Left ventricle myocardium inferior (tissue), 1 donor: ENCODE results near the gene BCORL1. TPM values are rescaled to one million over a fixed set of nuclear protein-coding genes. Genes with fewer than 3 reads are reported as not detected.
A peak's percentile ranks its signal among the peaks of the same experiment; 100 is the strongest.

ENCODE experiments used
- DNase-seq: peaks from one replicate; pipeline ENCODE4 v3.0.0-alpha.2; 2020
- H3K27ac ChIP-seq: fragments of 200-600 bp; replicated peaks from 2 replicates; pipeline ENCODE4 v1.8.0; 2021
- H3K27me3 ChIP-seq: fragments of 200-600 bp; 2 replicates; pipeline ENCODE4 v1.8.0; 2021; ENCODE audit warnings: low read depth
- H3K36me3 ChIP-seq: fragments of 200-600 bp; 2 replicates; pipeline ENCODE4 v1.8.0; 2021
- H3K4me1 ChIP-seq: fragments of 200-600 bp; 2 replicates; pipeline ENCODE4 v1.8.0; 2021
- H3K4me3 ChIP-seq: fragments of 200-600 bp; 2 replicates; pipeline ENCODE4 v1.8.0; 2021; ENCODE audit warnings: mild to moderate bottlenecking, moderate library complexity
- H3K9me3 ChIP-seq: fragments of 200-600 bp; replicated peaks from 2 replicates; pipeline ENCODE4 v1.8.0; 2021
- CTCF ChIP-seq: fragments of 200-600 bp; IDR thresholded peaks from 2 replicates; pipeline ENCODE4 v1.8.0; 2021; ENCODE audit warnings: antibody characterized with exemption, mild to moderate bottlenecking, borderline replicate concordance
- intact Hi-C: fragments of 100-400 bp; cut with micrococcal nuclease; formaldehyde crosslinking; loops from one replicate; pipeline ENCODE4 v1.11.0; 2022
- total RNA-seq: library from RNA; stranded (reverse); fragmentation: NEBNext Ultra II Directional; extraction: Animal tissue kit (Norgen Biotek cat#: 25700); gene quantifications from one replicate; pipeline ENCODE4 v1.2.1, GENCODE V29; 2021
- donor health status: DM: no; HTN: yes; CAD: no; lungs with severe emphysema.

Gene BCORL1
- total RNA-seq, 1 donor from 2014 or later: 8.2 TPM

GRCh38 chrX:130014356-130014755 lies 31.9 kb downstream of the BCORL1 start:
- Histone ChIP-seq H3K4me1 (peaks cover 13% of the 10 kb centered on the region), H3K9me3 (no peaks in the 10 kb centered on the region), H3K36me3 (peaks cover 6% of the 10 kb centered on the region), H3K4me3 (no peak overlapping the region), H3K27ac (no peak overlapping the region), H3K27me3 (no peaks in the 10 kb centered on the region)
- intact Hi-C loops: no loop called here
- no peak for DNase-seq
- no peak for TF ChIP-seq CTCF

DNA sequence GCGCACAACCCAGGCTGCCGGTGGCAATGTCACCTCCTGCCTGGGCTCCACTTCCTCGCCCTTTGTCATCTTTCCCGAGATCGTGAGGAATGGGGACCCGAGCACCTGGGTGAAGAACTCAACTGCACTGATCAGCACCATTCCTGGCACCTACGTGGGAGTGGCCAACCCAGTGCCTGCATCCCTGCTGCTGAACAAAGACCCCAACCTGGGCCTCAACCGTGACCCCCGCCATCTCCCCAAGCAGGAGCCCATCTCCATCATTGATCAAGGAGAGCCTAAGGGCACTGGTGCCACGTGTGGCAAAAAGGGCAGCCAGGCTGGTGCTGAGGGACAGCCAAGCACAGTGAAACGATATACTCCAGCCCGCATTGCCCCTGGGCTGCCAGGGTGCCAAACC lies 32.3 kb downstream of the BCORL1 start:
- intact Hi-C loops: no loop called here

DNA sequence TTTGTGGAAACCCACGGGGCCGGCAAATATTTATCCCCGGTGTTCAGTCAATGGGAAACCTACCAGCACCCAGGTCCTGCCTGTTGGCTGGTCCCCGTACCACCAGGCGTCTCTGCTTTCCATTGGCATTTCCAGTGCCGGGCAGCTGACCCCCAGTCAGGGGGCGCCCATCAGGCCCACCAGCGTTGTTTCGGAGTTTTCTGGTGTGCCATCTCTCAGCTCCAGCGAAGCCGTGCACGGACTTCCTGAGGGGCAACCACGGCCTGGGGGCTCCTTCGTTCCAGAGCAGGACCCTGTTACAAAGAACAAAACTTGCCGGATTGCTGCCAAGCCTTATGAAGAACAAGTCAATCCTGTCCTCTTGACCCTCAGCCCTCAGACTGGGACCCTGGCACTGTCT lies 32.7 kb downstream of the BCORL1 start:
- no peaks in the 10 kb centered on the region for H3K9me3 ChIP-seq
- no peak for DNase-seq
- peaks cover 6% of the 10 kb centered on the region for H3K36me3 ChIP-seq
- H3K4me1 ChIP-seq: peaks cover 21% of the 10 kb centered on the region
- no peak overlapping the region for H3K4me3 ChIP-seq
- TF ChIP-seq CTCF: no peak
- no peak overlapping the region for H3K27ac ChIP-seq
- intact Hi-C loops: no loop called here
- no peaks in the 10 kb centered on the region for H3K27me3 ChIP-seq

More for the DNA sequence above, 32.3 kb downstream of the BCORL1 start:
- Histone ChIP-seq H3K36me3 (peaks cover 6% of the 10 kb centered on the region), H3K4me1 (peaks cover 17% of the 10 kb centered on the region), H3K9me3 (no peaks in the 10 kb centered on the region), H3K27ac (no peak overlapping the region), H3K27me3 (no peaks in the 10 kb centered on the region), H3K4me3 (no peak overlapping the region)
- TF ChIP-seq CTCF: no peak
- DNase-seq: no peak

DNA sequence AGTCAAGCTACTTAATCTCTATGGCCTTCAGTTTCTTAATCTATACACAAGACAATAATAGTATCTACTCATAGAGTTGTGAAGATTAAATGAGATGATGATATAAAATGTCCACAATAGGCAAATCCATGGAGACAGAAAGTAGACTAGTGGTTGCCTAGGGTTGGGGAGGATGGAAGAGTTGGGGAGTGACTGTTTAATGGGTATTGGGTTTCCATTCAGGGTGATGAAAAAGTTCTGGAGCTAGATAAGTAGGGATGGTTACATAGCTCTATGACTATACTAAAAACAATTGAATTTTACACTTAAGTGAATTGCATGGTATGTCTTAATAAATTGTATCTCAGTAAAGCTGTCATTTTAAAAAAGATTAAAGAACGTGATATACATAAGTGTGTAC lies 35.7 kb downstream of the BCORL1 start:
- H3K4me1 ChIP-seq: peaks cover 21% of the 10 kb centered on the region
- TF ChIP-seq CTCF: no peak
- no peak overlapping the region for H3K4me3 ChIP-seq
- no peak overlapping the region for H3K27ac ChIP-seq
- H3K9me3 ChIP-seq: no peaks in the 10 kb centered on the region
- peaks cover 16% of the 10 kb centered on the region for H3K36me3 ChIP-seq
- intact Hi-C loops: no loop called here
- DNase-seq: no peak
- no peaks in the 10 kb centered on the region for H3K27me3 ChIP-seq

- Histone ChIP-seq H3K4me3 (no peak overlapping the region), H3K9me3 (no peaks in the 10 kb centered on the region), H3K36me3 (peaks cover 24% of the 10 kb centered on the region), H3K27me3 (no peaks in the 10 kb centered on the region), H3K27ac (peak overlapping the region; percentile 30), H3K4me1 (peaks cover 25% of the 10 kb centered on the region)
- no peak for TF ChIP-seq CTCF
- no peak for DNase-seq
- intact Hi-C loops: loop anchor here (10.0 kb wide), 1 partner anchor 96 kb away; no protein-coding TSS in a partner anchor
Measured at GRCh38 chrX:130020661-130021324, 38.4 kb downstream of the BCORL1 start.
